Panc1 (cell line): ENCODE results near the gene KDM1B. TPM values are rescaled to one million over a fixed set of nuclear protein-coding genes. Genes with fewer than 3 reads are reported as not detected.

Source experiments
- ATAC-seq: fragments of 200-7000 bp; cut with Tn5 transposase; 2 replicates; pipeline ENCODE4 v1.9.1; 2020; ENCODE audit warnings: mild to moderate bottlenecking, moderate library complexity
- BruUV-seq: library from RNA; stranded (reverse); fragments of 400-500 nt; replicated peaks from 2 replicates; lab custom pipeline; 2021; lab: Mats Ljungman, UMichigan
- CTCF ChIA-PET: fragments of 300-600 bp; sonication (Branson Sonifier 250); formaldehyde crosslinking; loops from one replicate; lab custom pipeline; 2022; ENCODE audit warnings: antibody characterized with exemption; lab: Charles Lee
- POLR2A ChIA-PET: fragments of 300-600 bp; sonication (Branson Sonifier 250); formaldehyde crosslinking; loops from one replicate; lab custom pipeline; 2022; ENCODE audit warnings: antibody characterized with exemption; lab: Charles Lee
- DNase-seq: peaks from one replicate; pipeline ENCODE4 v3.0.0-alpha.2; 2010; ENCODE audit warnings: low read depth, low spot score
- H3K27ac ChIP-seq: 2 replicates; pipeline ENCODE4 v1.5.1; 2011; ENCODE audit warnings: mild to moderate bottlenecking, low read length, inconsistent platforms
- H3K27me3 ChIP-seq: fragments of 200-500 bp; sonication (Bioruptor generic); 2 replicates; pipeline ENCODE4 v1.6.0; 2014; ENCODE audit warnings: low read length, inconsistent platforms; ENCODE audit not compliant: control insufficient read depth, insufficient read depth
- H3K36me3 ChIP-seq: fragments of 200-500 bp; sonication (Bioruptor generic); 2 replicates; pipeline ENCODE4 v1.5.1; 2014; ENCODE audit warnings: inconsistent platforms, mild to moderate bottlenecking, low read length, moderate library complexity; ENCODE audit not compliant: control insufficient read depth, insufficient read depth
- H3K4me1 ChIP-seq: 2 replicates; pipeline ENCODE4 v1.5.1; 2011; ENCODE audit warnings: inconsistent platforms, mild to moderate bottlenecking, low read length, moderate library complexity; ENCODE audit not compliant: control insufficient read depth, insufficient read depth
- H3K4me3 ChIP-seq, 2 experiments: 2 replicates each; pipeline ENCODE4 v1.5.1; 2011 to 2012; ENCODE audit warnings: low read depth in 2 of 2, low read length in 2 of 2, mild to moderate bottlenecking in 2 of 2, inconsistent platforms in 1 of 2, moderate library complexity in 1 of 2
- H3K9me3 ChIP-seq: fragments of 200-500 bp; sonication (Bioruptor generic); 2 replicates; pipeline ENCODE4 v1.5.1; 2014; ENCODE audit warnings: low read depth, mild to moderate bottlenecking, inconsistent platforms, low read length, moderate library complexity; ENCODE audit not compliant: control insufficient read depth, insufficient read depth
- POLR2AphosphoS5 ChIP-seq: IDR thresholded peaks from 2 replicates; pipeline ENCODE4 v1.6.1; 2012; ENCODE audit warnings: mild to moderate bottlenecking, low read depth, low read length, moderate library complexity
- SIN3A ChIP-seq: IDR thresholded peaks from 2 replicates; pipeline ENCODE4 v1.6.1; 2012; ENCODE audit warnings: low read depth, mild to moderate bottlenecking, low read length, moderate library complexity, borderline replicate concordance; ENCODE audit not compliant: insufficient read depth
- TCF7L2 ChIP-seq: IDR thresholded peaks from 2 replicates; pipeline ENCODE4 v1.6.1; 2011; ENCODE audit warnings: mild to moderate bottlenecking, low read depth, low read length, inconsistent platforms
- in situ Hi-C: cut with HindIII; loops from 2 replicates; pipeline ENCODE4 v1.10.0; 2016; ENCODE audit warnings: low sequenced_read_pairs, low pct_unique_long_range_greater_than_20kb
- intact Hi-C: fragments of 100-400 bp; cut with micrococcal nuclease; formaldehyde crosslinking; loops from one replicate; pipeline ENCODE4 v1.10.0; 2022; ENCODE audit not compliant: unreplicated experiment
- total RNA-seq: library from RNA; stranded (reverse); gene quantifications from one replicate; pipeline ENCODE4 v1.2.1, GENCODE V29; 2021; ENCODE audit not compliant: unreplicated experiment
- TF ChIP-seq, protein P1 (sequence below), 2 experiments: IDR thresholded peaks; 2 replicates each; pipeline ENCODE4 v1.6.1; 2011 to 2012; ENCODE audit warnings: low read depth in 2 of 2, control low read depth in 1 of 2, low read length in 1 of 2, mild to moderate bottlenecking in 1 of 2, moderate library complexity in 1 of 2; ENCODE audit not compliant: insufficient read depth in 1 of 2
- TF ChIP-seq, protein P2 (sequence below): fragments of 450-650 bp; IDR thresholded peaks from 2 replicates; pipeline ENCODE4 v1.5.1; 2017; ENCODE audit warnings: mild to moderate bottlenecking

Gene KDM1B
- total RNA-seq, 1 experiment from 2014 or later: 27.1 TPM

DNA sequence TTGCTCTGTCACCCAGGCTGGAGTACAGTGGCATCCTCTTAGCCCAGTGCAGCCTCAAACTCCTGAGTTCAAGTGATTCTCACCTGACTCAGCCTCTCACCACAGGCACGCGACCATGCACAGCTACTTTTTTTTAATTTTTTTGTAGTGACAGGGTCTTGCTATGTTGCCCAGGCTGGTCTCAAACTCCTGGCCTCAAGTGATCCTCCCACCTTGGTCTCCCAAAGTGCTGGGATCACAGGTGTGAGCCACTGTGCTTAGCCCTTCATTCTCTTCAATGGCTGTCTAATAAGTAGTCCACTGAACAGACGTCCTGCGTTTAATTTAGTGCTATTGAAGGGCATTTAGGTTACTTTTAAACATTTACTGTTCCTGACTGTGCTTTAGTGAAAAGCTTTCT is 27.3 kb downstream of the KDM1B start:
- H3K9me3 ChIP-seq: no peaks in the 10 kb centered on the region
- no peak overlapping the region for H3K27ac ChIP-seq
- H3K4me3 ChIP-seq: no peak overlapping the region
- DNase-seq (no peak), ATAC-seq (no peak)
- ChIA-PET CTCF (no interaction called here), POLR2A (no interaction called here)
- in situ Hi-C loops: no loop called here
- H3K36me3 ChIP-seq: no peaks in the 10 kb centered on the region
- intact Hi-C loops: no loop called here
- H3K27me3 ChIP-seq: no peaks in the 10 kb centered on the region
- H3K4me1 ChIP-seq: no peaks in the 10 kb centered on the region
- BruUV-seq: no TSS peak
- no peak for TF ChIP-seq POLR2AphosphoS5
- TF ChIP-seq TCF7L2: no peak
- TF ChIP-seq, protein P1, sequence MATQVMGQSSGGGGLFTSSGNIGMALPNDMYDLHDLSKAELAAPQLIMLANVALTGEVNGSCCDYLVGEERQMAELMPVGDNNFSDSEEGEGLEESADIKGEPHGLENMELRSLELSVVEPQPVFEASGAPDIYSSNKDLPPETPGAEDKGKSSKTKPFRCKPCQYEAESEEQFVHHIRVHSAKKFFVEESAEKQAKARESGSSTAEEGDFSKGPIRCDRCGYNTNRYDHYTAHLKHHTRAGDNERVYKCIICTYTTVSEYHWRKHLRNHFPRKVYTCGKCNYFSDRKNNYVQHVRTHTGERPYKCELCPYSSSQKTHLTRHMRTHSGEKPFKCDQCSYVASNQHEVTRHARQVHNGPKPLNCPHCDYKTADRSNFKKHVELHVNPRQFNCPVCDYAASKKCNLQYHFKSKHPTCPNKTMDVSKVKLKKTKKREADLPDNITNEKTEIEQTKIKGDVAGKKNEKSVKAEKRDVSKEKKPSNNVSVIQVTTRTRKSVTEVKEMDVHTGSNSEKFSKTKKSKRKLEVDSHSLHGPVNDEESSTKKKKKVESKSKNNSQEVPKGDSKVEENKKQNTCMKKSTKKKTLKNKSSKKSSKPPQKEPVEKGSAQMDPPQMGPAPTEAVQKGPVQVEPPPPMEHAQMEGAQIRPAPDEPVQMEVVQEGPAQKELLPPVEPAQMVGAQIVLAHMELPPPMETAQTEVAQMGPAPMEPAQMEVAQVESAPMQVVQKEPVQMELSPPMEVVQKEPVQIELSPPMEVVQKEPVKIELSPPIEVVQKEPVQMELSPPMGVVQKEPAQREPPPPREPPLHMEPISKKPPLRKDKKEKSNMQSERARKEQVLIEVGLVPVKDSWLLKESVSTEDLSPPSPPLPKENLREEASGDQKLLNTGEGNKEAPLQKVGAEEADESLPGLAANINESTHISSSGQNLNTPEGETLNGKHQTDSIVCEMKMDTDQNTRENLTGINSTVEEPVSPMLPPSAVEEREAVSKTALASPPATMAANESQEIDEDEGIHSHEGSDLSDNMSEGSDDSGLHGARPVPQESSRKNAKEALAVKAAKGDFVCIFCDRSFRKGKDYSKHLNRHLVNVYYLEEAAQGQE (IDR thresholded peaks at IDR 0.05; ENCODE audit: insufficient read depth in 1 of 2, low read depth in 2 of 2, low read length in 1 of 2): no peak
- TF ChIP-seq, protein P2, sequence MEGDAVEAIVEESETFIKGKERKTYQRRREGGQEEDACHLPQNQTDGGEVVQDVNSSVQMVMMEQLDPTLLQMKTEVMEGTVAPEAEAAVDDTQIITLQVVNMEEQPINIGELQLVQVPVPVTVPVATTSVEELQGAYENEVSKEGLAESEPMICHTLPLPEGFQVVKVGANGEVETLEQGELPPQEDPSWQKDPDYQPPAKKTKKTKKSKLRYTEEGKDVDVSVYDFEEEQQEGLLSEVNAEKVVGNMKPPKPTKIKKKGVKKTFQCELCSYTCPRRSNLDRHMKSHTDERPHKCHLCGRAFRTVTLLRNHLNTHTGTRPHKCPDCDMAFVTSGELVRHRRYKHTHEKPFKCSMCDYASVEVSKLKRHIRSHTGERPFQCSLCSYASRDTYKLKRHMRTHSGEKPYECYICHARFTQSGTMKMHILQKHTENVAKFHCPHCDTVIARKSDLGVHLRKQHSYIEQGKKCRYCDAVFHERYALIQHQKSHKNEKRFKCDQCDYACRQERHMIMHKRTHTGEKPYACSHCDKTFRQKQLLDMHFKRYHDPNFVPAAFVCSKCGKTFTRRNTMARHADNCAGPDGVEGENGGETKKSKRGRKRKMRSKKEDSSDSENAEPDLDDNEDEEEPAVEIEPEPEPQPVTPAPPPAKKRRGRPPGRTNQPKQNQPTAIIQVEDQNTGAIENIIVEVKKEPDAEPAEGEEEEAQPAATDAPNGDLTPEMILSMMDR: no peak
- no peak for TF ChIP-seq SIN3A

- no peak overlapping the region for H3K4me3 ChIP-seq
- no peaks in the 10 kb centered on the region for H3K36me3 ChIP-seq
- TF ChIP-seq, protein P2: no peak
- TF ChIP-seq SIN3A (no peak), POLR2AphosphoS5 (no peak), TCF7L2 (no peak)
- TF ChIP-seq, protein P1 (IDR thresholded peaks at IDR 0.05; ENCODE audit: insufficient read depth in 1 of 2, low read depth in 2 of 2, low read length in 1 of 2): no peak
- no peak overlapping the region for H3K27ac ChIP-seq
- intact Hi-C loops (no loop called here), in situ Hi-C loops (no loop called here)
- H3K9me3 ChIP-seq: no peaks in the 10 kb centered on the region
- CTCF ChIA-PET: no interaction called here
- ATAC-seq: no peak
- H3K4me1 ChIP-seq: no peaks in the 10 kb centered on the region
- no TSS peak for BruUV-seq
- H3K27me3 ChIP-seq: no peaks in the 10 kb centered on the region
- DNase-seq: no peak
- POLR2A ChIA-PET: no interaction called here
These were observed 28.5 kb downstream of the KDM1B start for GRCh38 chr6:18183766-18184165.
